ENCODE data around the gene ITGA1. TPM values are rescaled to one million over a fixed set of nuclear protein-coding genes. Genes with fewer than 3 reads are reported as not detected.
"Not testable (repeated sequence)": the region's sequence is repeated elsewhere in the genome, so short reads cannot be mapped to it uniquely, and the experiment has no call there.

Gene ITGA1
- total and polyA plus RNA-seq, 9 donors: 4.9 to 41.2 (median 14.7) TPM

GRCh38 chr5:52859628-52860027 lies 71.9 kb downstream of the ITGA1 start:
- TF ChIP-seq CTCF (IDR thresholded peaks at IDR 0.05) (no peak), EP300 (IDR thresholded peaks at IDR 0.05) (no peak), POLR2A (IDR thresholded peaks at IDR 0.05) (no peak)

GRCh38 chr5:52861368-52861767 lies 73.7 kb downstream of the ITGA1 start:
- Histone ChIP-seq H3K9me3 (no peaks in the 10 kb centered on the region), H3K27me3 (no peaks in the 10 kb centered on the region), H3K36me3 (no peaks in the 10 kb centered on the region), H3K4me3 (no peak overlapping the region), H3K4me1 (ENCODE audit: insufficient read depth) (peaks cover 1% of the 10 kb centered on the region), H3K27ac (no peak overlapping the region)
- DNase-seq: no peak
- intact Hi-C loops (cut with DNase I): no loop called here
- TF ChIP-seq POLR2A (IDR thresholded peaks at IDR 0.05): no peak
- TF ChIP-seq EP300 (IDR thresholded peaks at IDR 0.05): no peak
- no peak for TF ChIP-seq CTCF (IDR thresholded peaks at IDR 0.05)
- 93 to 97% (median 95%) methylated on average over 5 of the region's 5 CpGs for WGBS, 3 donors

More at GRCh38 chr5:52859628-52860027, 71.9 kb downstream of the ITGA1 start:
- intact Hi-C loops (cut with DNase I): no loop called here
- no peaks in the 10 kb centered on the region for H3K9me3 ChIP-seq
- H3K27ac ChIP-seq: no peak overlapping the region
- DNase-seq: no peak
- no peaks in the 10 kb centered on the region for H3K4me1 ChIP-seq (ENCODE audit: insufficient read depth)
- no peaks in the 10 kb centered on the region for H3K36me3 ChIP-seq
- no peaks in the 10 kb centered on the region for H3K27me3 ChIP-seq
- no peak overlapping the region for H3K4me3 ChIP-seq
- WGBS, 3 donors: 73 to 86% (median 77%) methylated on average over 2 of the region's 2 CpGs

GRCh38 chr5:52863715-52864290 lies 76.1 kb downstream of the ITGA1 start:
- H3K27ac ChIP-seq: no peak overlapping the region
- no peak for DNase-seq
- H3K27me3 ChIP-seq: no peaks in the 10 kb centered on the region
- peaks cover 1% of the 10 kb centered on the region for H3K4me1 ChIP-seq (ENCODE audit: insufficient read depth)
- H3K9me3 ChIP-seq: no peaks in the 10 kb centered on the region
- H3K4me3 ChIP-seq: no peak overlapping the region
- WGBS, 3 donors: 45 to 65% (median 47%) methylated on average over 2 of the region's 2 CpGs
- TF ChIP-seq EP300 (IDR thresholded peaks at IDR 0.05) (no peak), POLR2A (IDR thresholded peaks at IDR 0.05) (no peak)
- intact Hi-C loops (cut with DNase I): no loop called here
- H3K36me3 ChIP-seq: no peaks in the 10 kb centered on the region

- TF ChIP-seq CTCF (IDR thresholded peaks at IDR 0.05) (no peak), POLR2A (IDR thresholded peaks at IDR 0.05) (no peak), EP300 (IDR thresholded peaks at IDR 0.05) (no peak)
- peaks cover 1% of the 10 kb centered on the region for H3K4me1 ChIP-seq (ENCODE audit: insufficient read depth)
- 0 to 1% (median 1%) methylated on average over 2 of the region's 2 CpGs for WGBS, 3 donors
- no peaks in the 10 kb centered on the region for H3K36me3 ChIP-seq
- DNase-seq: no peak
- H3K9me3 ChIP-seq: no peaks in the 10 kb centered on the region
- no peak overlapping the region for H3K4me3 ChIP-seq
- no peaks in the 10 kb centered on the region for H3K27me3 ChIP-seq
- H3K27ac ChIP-seq: no peak overlapping the region
- intact Hi-C loops (cut with DNase I): no loop called here
These were observed 76.7 kb downstream of the ITGA1 start for GRCh38 chr5:52864371-52864770.

- WGBS, 3 donors: 59 to 67% (median 62%) methylated on average over 3 of the region's 3 CpGs
- Histone ChIP-seq H3K9me3 (no peaks in the 10 kb centered on the region), H3K4me3 (no peak overlapping the region), H3K4me1 (ENCODE audit: insufficient read depth) (peaks cover 1% of the 10 kb centered on the region), H3K27ac (no peak overlapping the region), H3K36me3 (no peaks in the 10 kb centered on the region), H3K27me3 (no peaks in the 10 kb centered on the region)
- DNase-seq: no peak
- TF ChIP-seq EP300 (IDR thresholded peaks at IDR 0.05): no peak
- TF ChIP-seq POLR2A (IDR thresholded peaks at IDR 0.05): no peak
- intact Hi-C loops (cut with DNase I): no loop called here
These were observed 77.2 kb downstream of the ITGA1 start for GRCh38 chr5:52864884-52865283.

- H3K27me3 ChIP-seq; H3K9me3 ChIP-seq; H3K4me3 ChIP-seq; H3K4me1 ChIP-seq (ENCODE audit: insufficient read depth); DNase-seq; H3K36me3 ChIP-seq; intact Hi-C loops (cut with DNase I); H3K27ac ChIP-seq: not testable (repeated sequence)
- WGBS, 3 donors: 97 to 99% (median 99%) methylated on average over 2 of the region's 2 CpGs
These were observed 78.3 kb downstream of the ITGA1 start for GRCh38 chr5:52865991-52866390.
